CD4-positive, alpha-beta T cell treated with Interleukin-17A for 1 hour (primary cell): ENCODE measurements around the gene CRYGC.
A peak's percentile ranks its signal among the peaks of the same experiment; 100 is the strongest.
"Not testable (repeated sequence)": the region's sequence is repeated elsewhere in the genome, so short reads cannot be mapped to it uniquely, and the experiment has no call there.

Experiments
- DNase-seq: peaks from one replicate; pipeline ENCODE4 v3.0.0-alpha.2; 2020

The CRYGC gene, protein sequence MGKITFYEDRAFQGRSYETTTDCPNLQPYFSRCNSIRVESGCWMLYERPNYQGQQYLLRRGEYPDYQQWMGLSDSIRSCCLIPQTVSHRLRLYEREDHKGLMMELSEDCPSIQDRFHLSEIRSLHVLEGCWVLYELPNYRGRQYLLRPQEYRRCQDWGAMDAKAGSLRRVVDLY

GRCh38 chr2:208129744-208130711 is at the start of gene CRYGC:
Gene CRYGC, minus strand, starts transcription at chr2:208129828. Its CDS starts 36 bp downstream, at chr2:208129792.
- no peak for DNase-seq

- DNase-seq = no peak
Observed at GRCh38 chr2:208179028-208179609, 49.5 kb upstream of the CRYGC start.

DNA sequence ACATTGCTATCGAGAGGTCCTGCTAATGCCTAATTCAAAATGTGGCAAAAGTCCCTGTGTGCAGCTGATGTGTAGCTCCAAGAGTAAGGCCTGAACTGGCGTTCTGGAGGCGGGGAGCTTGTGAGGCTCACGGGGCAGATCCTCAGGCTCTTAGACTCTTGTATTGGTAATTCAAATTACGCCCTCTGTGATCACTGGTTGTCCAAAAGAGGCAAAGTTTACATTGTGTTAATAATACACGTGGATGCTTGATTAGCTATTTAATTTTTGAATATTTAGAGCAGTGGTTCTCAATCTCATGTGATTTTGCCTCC is 46.2 kb upstream of the CRYGC start:
- DNase-seq = no peak

GRCh38 chr2:208175069-208175839 is 45.6 kb upstream of the CRYGC start:
- peak; percentile 65 for DNase-seq

- no peak for DNase-seq
Observed at GRCh38 chr2:208174144-208174543, 44.5 kb upstream of the CRYGC start.

GRCh38 chr2:208172125-208172524 is 42.5 kb upstream of the CRYGC start:
- no peak for DNase-seq

GRCh38 chr2:208164951-208165755 is 35.5 kb upstream of the CRYGC start:
- no peak for DNase-seq

GRCh38 chr2:208163489-208163888 is 33.9 kb upstream of the CRYGC start, which contains the start of gene CRYGA:
Gene CRYGA, minus strand, starts transcription at chr2:208163589. Its CDS starts 33 bp downstream, at chr2:208163556.
- DNase-seq = no peak

DNA sequence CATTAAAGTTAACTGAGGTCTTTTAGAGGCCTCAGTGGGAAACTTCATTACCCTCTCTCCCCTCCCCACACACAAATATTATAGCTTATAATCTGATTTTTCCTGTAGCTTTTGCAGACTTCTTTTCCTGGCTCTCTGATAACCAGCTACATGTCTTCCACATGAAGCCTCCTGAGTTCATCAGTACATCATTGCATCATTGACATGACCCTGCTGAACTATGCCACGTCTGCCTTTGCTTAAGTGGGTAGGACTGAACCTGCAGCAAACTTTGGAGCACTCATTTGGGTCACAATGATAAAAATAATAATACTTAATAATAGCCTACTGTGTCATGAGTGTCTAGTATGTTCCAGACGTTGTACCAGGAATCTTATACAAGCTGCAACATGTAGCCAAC is 26.8 kb upstream of the CRYGC start:
- DNase-seq = no peak

DNA sequence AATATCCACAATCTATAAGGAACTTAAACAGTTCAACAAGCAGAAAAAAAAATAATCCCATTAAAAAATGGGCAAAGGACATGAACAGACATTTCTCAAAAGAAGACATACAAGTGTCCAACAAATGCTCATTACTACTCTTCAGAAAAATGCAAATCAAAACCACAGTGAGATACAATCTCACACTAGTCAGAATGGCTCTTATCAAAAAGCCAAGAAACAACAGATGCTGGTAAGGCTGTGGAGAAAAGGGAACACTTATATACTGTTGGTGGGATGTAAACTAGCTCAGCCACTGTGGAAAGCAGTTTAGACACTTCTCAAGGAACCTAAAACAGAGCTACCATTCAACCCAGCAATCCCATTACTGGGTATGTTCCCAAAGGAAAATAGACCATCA is 23.5 kb upstream of the CRYGC start:
- no peak for DNase-seq

DNA sequence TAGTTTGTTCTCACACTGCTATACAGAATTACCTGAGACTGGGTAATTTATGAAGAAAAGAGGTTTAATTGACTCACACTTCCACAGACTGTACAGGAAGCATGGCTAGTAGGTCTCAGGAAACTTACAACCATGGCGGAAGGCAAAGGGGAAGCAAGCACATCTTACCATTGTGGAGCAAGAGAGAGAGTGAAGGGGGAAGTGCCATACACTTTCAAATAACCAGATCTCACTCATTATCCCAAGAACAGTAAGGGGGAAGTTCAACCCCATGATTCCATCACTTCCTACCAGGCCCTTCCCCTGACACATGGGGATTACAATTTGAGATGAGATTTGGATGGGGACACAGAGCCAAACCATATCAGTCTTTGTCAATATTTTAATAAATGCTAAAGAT is 21.3 kb upstream of the CRYGC start:
- DNase-seq = no peak

- no peak for DNase-seq
Observed at GRCh38 chr2:208150094-208150493, 20.5 kb upstream of the CRYGC start.

GRCh38 chr2:208148803-208149202 is 19.2 kb upstream of the CRYGC start:
- no peak for DNase-seq

DNA sequence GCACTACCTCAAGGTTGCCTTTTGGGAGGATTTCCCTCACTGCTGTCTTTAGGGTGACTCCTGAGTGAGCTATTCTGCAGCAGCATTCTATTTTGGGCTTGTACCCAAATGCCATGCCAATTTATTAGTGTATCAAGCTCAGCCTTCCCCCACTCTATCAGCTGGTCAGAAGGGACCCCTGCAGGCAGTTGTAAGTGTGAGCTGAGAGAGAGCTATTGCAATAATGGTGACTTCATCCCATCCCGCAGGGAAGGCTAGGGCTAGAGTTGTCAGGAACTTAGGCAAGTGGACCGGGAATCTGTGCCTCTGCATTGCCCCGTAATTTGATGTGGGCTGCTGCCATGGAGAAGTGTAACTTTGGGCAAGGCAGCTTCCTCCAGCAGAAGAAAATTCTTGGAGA is 18.1 kb upstream of the CRYGC start:
- DNase-seq = no peak

- DNase-seq = no peak
Observed at GRCh38 chr2:208147008-208147407, 17.4 kb upstream of the CRYGC start.

DNA sequence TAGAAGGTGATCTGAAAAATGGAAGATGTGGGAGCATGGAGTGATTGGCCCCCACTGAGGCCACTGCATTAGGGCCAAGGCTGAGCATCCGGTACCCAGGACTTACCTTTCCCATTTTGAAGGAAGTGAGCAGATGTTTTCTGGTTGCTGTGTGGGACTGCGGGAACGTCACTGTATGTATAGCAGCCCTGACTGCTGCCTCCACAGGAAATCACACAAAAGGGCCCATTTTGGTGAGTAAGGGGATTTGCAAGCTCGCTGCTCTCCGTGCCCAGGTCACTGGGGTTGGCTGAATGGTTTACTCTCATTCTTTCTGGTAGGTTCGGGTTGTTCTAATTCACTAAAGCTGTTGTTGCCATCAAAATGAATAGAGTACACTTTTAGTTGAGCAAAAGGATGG is 16.4 kb upstream of the CRYGC start, which contains the start of gene CRYGB:
TSS of gene CRYGB (minus strand) at position 153 of the 400 bp plus-strand sequence. CDS start at position 115, 38 bp downstream.
- no peak for DNase-seq

GRCh38 chr2:208142925-208143799 is 13.5 kb upstream of the CRYGC start:
- no peak for DNase-seq

- no peak for DNase-seq
Observed at GRCh38 chr2:208142240-208142924, 12.8 kb upstream of the CRYGC start.

DNA sequence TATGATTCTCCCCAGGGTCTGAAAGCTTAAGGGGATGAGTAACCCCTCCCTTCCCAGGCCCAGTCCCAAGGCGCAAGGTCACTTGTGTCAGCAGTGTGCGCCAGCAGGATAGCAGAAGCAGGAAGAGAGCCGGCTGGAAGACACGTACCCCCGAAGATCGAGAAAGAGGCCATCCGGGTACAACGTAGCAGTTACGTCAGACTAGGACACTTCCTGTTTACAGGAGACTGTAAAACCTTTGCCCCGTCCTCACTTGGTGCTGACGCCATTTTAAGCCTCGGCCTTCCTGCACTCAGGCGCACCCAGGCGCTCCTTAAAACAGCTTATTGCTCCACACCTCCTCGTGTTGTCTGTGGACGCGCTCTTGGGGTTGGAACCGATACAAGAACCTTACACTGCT is 9.8 kb upstream of the CRYGC start:
- no peak for DNase-seq

GRCh38 chr2:208138334-208138733 is 8.7 kb upstream of the CRYGC start:
- not testable (repeated sequence) for DNase-seq

- DNase-seq = no peak
Observed at GRCh38 chr2:208136716-208137094, 7.1 kb upstream of the CRYGC start.
